Measurements from ENCODE around the gene CCDC144A.
"Not testable (repeated sequence)": the region's sequence is repeated elsewhere in the genome, so short reads cannot be mapped to it uniquely, and the experiment has no call there.

CCDC144A gene

DNA sequence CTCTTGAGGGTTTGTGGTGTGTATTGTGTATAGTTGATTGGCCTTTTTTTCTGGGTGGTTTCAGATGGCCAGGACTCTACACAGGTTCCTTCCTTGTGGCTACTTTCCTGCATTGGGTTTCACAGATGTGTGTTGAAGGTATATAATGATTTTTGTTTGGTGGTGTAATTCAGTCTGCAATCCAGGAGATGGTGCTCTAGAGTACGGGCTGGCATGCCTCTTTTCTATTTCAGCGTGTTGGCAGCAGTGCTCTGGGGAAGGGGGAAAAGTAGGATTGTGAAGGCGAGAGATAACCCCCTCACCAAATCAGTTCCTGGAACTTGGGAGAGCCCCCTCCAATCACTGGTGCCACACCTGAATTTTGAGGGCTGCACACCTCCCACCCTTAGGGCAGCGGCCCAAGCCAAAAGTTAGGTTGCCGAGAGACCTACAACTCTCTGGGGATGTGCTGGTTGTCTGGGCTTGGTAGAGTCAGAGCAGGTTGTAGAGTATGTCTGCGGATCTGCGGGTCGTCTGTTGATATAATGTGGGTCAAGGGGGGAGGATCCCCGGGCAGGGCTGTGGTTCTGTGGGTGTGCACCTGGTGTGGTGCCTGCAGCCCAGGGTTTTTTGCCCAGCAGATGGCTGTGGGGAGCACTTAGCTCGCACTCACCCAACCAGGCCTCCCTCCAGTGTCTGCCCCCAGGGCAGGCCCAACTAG is 61.3 kb downstream of the CCDC144A start:
- DNase-seq, result not testable (repeated sequence)

DNA sequence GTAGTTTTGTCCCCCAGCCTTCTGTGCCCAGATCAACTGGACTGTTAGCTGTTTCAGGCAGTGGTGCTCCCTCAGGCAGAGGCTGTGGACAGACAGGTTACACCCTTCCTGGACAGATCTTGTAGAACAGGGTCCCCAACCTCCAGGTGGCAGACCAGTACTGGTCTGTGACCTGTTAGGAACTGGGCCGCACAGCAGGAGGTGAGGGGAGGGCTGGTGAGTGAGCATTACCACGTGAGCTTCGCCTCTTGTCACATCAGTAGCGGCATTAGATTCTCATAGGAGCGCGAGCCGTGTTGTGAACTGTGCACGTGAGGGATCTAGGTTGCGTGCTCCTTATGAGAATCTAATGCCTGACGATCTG is 61.9 kb downstream of the CCDC144A start:
- not testable (repeated sequence) for DNase-seq

- not testable (repeated sequence) for DNase-seq
Measured at GRCh38 chr17:16757520-16757919, 67.5 kb downstream of the CCDC144A start.

- not testable (repeated sequence) for DNase-seq
Measured at GRCh38 chr17:16758177-16758576, 68.1 kb downstream of the CCDC144A start.

- not testable (repeated sequence) for DNase-seq
Measured at GRCh38 chr17:16768290-16769175, 78.5 kb downstream of the CCDC144A start.

- DNase-seq, result not testable (repeated sequence)
Measured at GRCh38 chr17:16772394-16773145, 82.5 kb downstream of the CCDC144A start.

DNA sequence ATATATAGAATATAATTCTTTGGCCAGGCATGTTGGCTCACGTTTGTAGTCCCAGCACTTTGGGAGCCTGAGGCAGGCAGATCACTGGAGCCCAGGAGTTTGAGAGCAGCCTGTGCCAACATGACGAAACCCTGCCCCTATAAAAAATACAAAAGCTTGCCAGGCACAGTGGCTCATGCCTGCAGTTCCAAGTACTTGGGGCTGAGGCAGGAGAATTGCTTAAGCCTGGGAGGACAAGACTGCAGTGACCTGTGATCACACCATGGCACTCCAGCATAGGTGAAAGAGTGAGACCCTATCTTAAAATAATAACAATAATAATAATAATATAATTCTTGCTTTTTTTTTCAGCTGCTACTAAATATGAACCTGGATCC is 83.1 kb downstream of the CCDC144A start:
- not testable (repeated sequence) for DNase-seq

DNA sequence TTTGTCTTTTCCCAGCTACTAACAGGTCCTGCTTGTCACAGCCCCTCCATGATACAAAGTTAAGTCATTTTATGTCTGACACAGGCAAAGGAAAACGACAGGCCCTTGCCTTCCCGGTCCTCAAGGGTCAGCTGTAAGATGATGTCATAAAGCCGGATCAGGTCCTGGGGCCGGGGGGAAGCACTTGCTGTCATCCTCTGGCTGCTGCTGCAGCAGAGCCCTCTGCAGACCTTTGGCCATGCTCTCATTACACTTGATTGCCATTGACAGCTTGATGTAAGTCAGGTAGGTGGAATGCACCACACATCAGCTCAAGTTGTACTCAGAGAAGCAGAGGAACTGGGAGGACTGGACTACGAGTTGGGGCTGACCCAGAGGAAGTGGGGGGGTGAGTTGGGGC is 97.8 kb downstream of the CCDC144A start:
- not testable (repeated sequence) for DNase-seq

GRCh38 chr17:16788889-16789536 is 99.0 kb downstream of the CCDC144A start:
- not testable (repeated sequence) for DNase-seq

GRCh38 chr17:16789622-16790021 is 99.6 kb downstream of the CCDC144A start:
- DNase-seq, result not testable (repeated sequence)

DNA sequence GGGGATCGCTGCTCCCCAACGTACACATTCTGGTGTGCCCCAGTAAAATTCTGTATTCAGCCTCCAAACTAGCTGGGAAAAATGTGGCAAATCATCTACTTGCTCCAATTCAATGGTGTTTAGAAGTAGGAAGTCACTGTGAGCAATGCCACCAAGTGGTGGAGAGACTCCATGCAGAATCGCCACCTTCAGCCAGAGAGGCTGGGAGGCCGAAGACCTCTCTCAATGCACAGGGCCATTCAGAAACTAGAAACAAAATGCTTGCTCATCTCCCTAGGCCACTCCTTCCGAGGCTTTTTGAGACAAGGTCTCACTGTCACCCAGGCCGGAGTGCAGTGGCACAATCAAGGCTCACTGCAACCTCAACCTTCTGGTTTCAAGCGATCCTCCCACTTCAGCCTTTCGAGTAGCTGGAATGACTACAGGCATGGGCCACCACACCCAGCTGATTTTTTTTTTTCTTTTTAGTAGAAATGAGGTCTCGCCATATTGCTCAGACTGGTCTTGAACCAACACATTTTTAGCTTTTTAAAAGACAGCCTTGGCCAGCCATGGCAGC is 100.4 kb downstream of the CCDC144A start:
- DNase-seq, result not testable (repeated sequence)

DNA sequence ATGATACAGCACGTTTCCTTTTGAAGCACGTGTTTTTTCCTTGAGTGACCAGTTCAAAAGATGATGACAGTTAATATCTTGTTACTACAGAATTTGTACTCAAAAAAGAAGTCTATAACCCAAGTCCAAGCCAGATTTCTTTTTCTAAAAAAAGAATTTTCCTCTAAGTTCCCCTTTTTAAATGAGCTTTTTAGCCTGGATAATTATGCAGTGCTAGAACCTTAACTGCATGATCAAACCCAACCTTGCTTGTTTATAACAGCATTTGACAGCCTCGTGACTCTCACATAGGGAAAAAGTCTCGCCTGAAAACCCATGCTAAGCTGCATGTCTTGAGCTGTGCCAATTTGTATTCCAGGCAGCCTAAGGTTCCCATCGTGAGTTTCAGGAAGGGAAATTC is 104.2 kb downstream of the CCDC144A start:
- not testable (repeated sequence) for DNase-seq

- DNase-seq, result not testable (repeated sequence)
Measured at GRCh38 chr17:16795894-16796293, 105.9 kb downstream of the CCDC144A start.

DNA sequence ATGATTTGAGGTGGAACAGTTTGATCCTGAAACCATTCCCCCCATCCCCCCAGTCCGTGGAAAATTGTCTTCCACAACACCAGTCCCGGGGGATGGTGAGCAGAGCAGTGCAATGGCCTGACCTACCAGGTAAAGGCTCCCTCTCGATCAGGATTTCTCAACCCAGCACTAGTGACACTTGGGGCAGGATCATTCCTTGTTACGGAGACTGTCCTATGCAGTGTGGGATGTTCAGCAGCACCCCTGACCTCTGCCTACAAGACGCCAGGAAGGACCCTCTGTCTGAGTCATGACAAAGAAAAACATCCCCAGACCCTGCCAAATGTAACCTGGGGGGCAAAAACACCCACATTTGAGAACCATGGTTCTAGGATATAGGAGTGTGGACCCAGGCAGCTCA is 114.8 kb downstream of the CCDC144A start:
- DNase-seq, result not testable (repeated sequence)

DNA sequence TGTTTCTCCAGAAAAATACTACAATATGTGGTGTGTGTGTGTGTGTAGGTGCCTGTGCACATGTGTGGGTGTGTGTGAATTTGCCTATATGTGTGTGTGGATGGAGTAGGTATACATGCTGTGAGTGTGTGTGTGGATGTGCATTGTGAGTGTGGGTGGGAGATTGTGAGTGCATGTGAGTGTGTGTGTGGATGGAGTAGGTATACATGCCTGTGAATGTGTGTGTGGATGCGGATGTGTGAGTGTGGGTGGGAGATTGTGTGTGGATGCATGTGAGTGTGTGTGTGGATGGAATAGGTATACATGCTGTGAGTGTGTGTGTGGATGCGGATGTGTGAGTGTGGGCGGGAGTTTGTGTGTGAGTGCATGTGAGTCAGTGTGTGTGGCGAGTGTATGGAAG is 116.6 kb downstream of the CCDC144A start:
- DNase-seq, result not testable (repeated sequence)

DNA sequence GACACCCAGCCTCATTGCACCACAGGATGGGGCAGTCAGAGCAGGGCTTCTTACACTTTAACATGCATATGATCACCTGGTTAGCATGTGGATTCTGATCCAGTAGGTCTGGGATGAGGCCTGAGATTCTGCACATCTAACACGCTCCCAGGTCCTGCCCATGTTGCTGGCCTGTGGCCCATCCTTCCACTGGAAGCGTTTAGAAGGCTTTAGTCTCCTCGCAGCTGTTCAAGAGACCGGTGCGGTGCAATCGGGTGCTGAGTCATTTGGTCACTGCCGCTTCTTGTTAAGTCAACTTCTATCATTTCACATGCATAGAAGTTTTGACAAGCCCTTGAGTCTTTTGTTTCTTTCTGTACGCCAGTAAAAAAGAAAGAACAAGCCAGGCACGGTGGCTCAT is 117.6 kb downstream of the CCDC144A start:
- not testable (repeated sequence) for DNase-seq

DNA sequence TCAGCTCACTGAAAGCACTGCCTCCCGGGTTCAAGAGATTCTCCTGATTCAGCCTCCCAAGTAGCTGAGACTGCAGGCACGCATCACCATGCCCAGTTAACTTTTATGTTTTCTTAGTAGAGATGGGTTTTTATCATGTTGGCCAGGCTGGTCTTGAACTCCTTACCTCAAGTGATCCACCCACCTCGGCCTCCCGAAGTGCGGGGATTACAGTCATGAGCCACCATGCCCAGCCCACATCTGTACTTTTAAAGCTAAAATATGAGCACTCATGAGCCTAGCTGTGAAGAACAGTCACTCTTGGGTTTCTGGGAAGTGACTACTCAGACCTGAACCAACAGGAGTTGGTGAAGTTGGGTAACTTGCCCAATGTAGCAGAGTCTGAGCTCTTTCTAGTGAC is 120.2 kb downstream of the CCDC144A start:
- not testable (repeated sequence) for DNase-seq

- not testable (repeated sequence) for DNase-seq
Measured at GRCh38 chr17:16812126-16812525, 122.1 kb downstream of the CCDC144A start.

DNA sequence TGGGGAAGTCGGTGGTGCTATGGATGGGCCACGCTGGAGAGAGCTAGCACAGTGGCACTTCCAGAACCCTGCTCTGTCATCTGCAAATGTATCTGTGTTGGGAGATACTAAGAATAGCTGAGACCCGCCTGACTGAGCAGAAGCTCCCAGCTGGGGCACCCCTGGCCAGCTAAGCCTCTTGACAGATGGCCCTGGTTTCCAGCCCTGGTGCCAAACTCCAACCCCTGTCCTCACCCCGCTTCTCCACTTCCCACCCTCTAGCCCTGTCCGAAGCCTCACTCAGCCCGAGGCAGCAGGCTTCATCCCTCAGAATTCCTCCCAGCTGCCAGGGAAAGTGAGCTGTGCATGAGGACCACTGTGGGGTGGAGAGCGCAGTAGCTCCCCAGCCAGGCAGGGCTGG is 124.4 kb downstream of the CCDC144A start:
- DNase-seq, result no peak

- DNase-seq, result no peak
Measured at GRCh38 chr17:16817201-16817600, 127.2 kb downstream of the CCDC144A start.

- DNase-seq, result not testable (repeated sequence)
Measured at GRCh38 chr17:16817940-16818339, 127.9 kb downstream of the CCDC144A start.

DNA sequence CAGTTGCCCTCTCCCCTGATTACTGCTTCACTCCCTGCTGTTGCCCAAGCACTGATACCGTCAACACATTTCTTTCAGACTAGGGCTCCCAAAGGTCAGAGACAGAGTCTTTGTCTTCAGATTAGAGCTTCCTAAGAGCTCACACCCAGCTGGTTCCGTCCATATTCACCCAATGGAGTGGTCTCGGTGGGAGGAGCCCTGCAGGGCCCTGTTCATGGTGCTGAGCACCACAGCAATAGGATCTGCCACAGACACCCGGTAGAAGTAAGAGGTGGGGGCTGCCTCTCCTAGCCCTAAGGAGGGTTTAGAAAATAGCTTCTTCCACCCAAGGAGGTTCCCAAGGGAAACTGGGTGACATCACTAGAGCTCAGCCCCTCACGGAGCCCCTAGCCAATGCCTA is 128.3 kb downstream of the CCDC144A start:
- DNase-seq, result no peak

Data from HCEC 1CT (cell line).